ENCODE measurements around the gene PIGQ. TPM values are rescaled to one million over a fixed set of nuclear protein-coding genes. Genes with fewer than 3 reads are reported as not detected.

Gene PIGQ
- total and polyA plus RNA-seq, 2 of the 8 experiments (the other 6 are each of a cell fraction or from before 2014, with no cell fraction given): 36.0 to 49.2 TPM

GRCh38 chr16:630815-631405 is 61.1 kb downstream of the PIGQ start, which contains the start of gene WFIKKN1:
Gene WFIKKN1, plus strand, starts transcription at chr16:630985. Its CDS starts 269 bp downstream, at chr16:631254.
- H4K20me1 ChIP-seq (replicated peaks in 1 of 2; ENCODE audit: control insufficient read depth in 1 of 2, insufficient read depth in 2 of 2, low read length in 2 of 2): peaks cover 3 to 10% of the 10 kb centered on the region in 2 experiments
- peaks cover 5% of the 10 kb centered on the region; the same call in 1 of the 2 replicates for H3K23me2 ChIP-seq (ENCODE audit: low read depth, low read length)
- no peaks in the 10 kb centered on the region for H3K9me3 ChIP-seq (ENCODE audit: insufficient read depth in 2 of 2, low read depth in 1 of 2, low read length in 1 of 2)
- ChIA-PET CTCF (ENCODE audit: partially characterized antibody) (interaction anchor here (0.6 to 1.9 kb wide), 5 partner anchors 10 to 46 kb away, joined by 3 to 6 read pairs (median 3); no protein-coding TSS in a partner anchor), POLR2A (ENCODE audit: partially characterized antibody) (interaction anchor here (0.6 to 1.5 kb wide), 25 partner anchors 8 to 231 kb away, joined by 3 to 11 read pairs (median 4); partner anchors contain the start of genes CAPN15, JMJD8, NHLRC4 and RAB40C)
- peak within 1 kb of the TSS; percentile 94; the same call in 1 of the 2 replicates for H2BK5ac ChIP-seq (ENCODE audit: low read depth, low read length)
- peak within 1 kb of the TSS; percentile 66 for H4K8ac ChIP-seq (ENCODE audit: extremely low read depth, insufficient read depth, low read length)
- no peaks in the 10 kb centered on the region for H3K79me1 ChIP-seq (ENCODE audit: low read depth, low read length)
- H3K27ac ChIP-seq (ENCODE audit: low read depth, low read length): peak within 1 kb of the TSS; percentile 63; the same call in 1 of the 2 replicates
- H4K91ac ChIP-seq (replicated peaks; ENCODE audit: insufficient read length, low read length): peak within 1 kb of the TSS; percentile 88
- no peak within 1 kb of the TSS for H2AFZ ChIP-seq (ENCODE audit: low read length)
- H3K4ac ChIP-seq (replicated peaks; ENCODE audit: insufficient read length, low read depth, low read length): peak within 1 kb of the TSS; percentile 90
- FAIRE-seq: no peak
- peaks cover 0 to 29% (median 22%) of the 10 kb centered on the region in 4 experiments; a peak in 6 of 7 replicates for H3K4me1 ChIP-seq (replicated peaks in 1 of 4; ENCODE audit: control insufficient read depth in 3 of 4, insufficient read depth in 4 of 4, low read length in 3 of 4)
- peak within 1 kb of the TSS; percentile 25; the same call in 1 of the 2 replicates for H2AK5ac ChIP-seq (ENCODE audit: low read depth, low read length)
- H2BK120ac ChIP-seq (replicated peaks; ENCODE audit: low read depth, low read length): peak within 1 kb of the TSS; percentile 82
- peak within 1 kb of the TSS; percentile 79 to 88 for H3K4me2 ChIP-seq (ENCODE audit: insufficient read depth in 1 of 2, low read depth in 2 of 2, low read length in 2 of 2)
- H3K79me2 ChIP-seq (ENCODE audit: control insufficient read depth in 1 of 2, insufficient read depth in 2 of 2, low read length in 2 of 2): peaks cover 0 to 6% of the 10 kb centered on the region in 2 experiments; a peak in 1 of 4 replicates
- H3K9ac ChIP-seq (replicated peaks in 1 of 4; ENCODE audit: extremely low read depth in 1 of 4, low read depth in 3 of 4, low read length in 3 of 4): peak within 1 kb of the TSS in 3 of 4 experiments; percentile 38 to 71 (median 54); a peak in 5 of 7 replicates
- H4K5ac ChIP-seq (ENCODE audit: insufficient read length, low read depth, low read length): peak within 1 kb of the TSS; percentile 91
- peak within 1 kb of the TSS; percentile 41 to 67 (median 60) for H3K4me3 ChIP-seq (ENCODE audit: extremely low read depth in 1 of 4, insufficient read depth in 2 of 4, low read depth in 3 of 4, low read length in 4 of 4)
- DNase-seq (ENCODE audit: low read depth in 1 of 2, low spot score in 2 of 2): peak in 1 of 2 experiments; percentile 85
- peak within 1 kb of the TSS; percentile 55; the same call in 1 of the 2 replicates for H2BK20ac ChIP-seq (ENCODE audit: low read length)
- no peaks in the 10 kb centered on the region for H3K27me3 ChIP-seq (replicated peaks in 1 of 4; ENCODE audit: control insufficient read depth in 3 of 4, extremely low read depth in 1 of 4, insufficient read depth in 3 of 4, low read length in 3 of 4)
- no peak within 1 kb of the TSS for H3K23ac ChIP-seq (ENCODE audit: insufficient read length)
- peak within 1 kb of the TSS; percentile 60 for H3K56ac ChIP-seq (replicated peaks; ENCODE audit: insufficient read length, low read depth, low read length)
- H3K36me3 ChIP-seq (ENCODE audit: control insufficient read depth in 2 of 4, insufficient read depth in 4 of 4, low read length in 3 of 4): peaks cover 0 to 24% (median 3%) of the 10 kb centered on the region in 4 experiments; a peak in 4 of 8 replicates
- peak within 1 kb of the TSS; percentile 92; the same call in 1 of the 2 replicates for H2BK15ac ChIP-seq (ENCODE audit: low read length)
- H2BK12ac ChIP-seq (ENCODE audit: low read depth, low read length): peak within 1 kb of the TSS; percentile 85; the same call in 1 of the 2 replicates
- peak within 1 kb of the TSS; percentile 96 for H3K18ac ChIP-seq (ENCODE audit: extremely low read depth, low read length)
- peak within 1 kb of the TSS; percentile 57 for H3K14ac ChIP-seq (ENCODE audit: insufficient read length)
- WGBS, 2 experiments (ENCODE audit: extremely low coverage in 1 of 2, insufficient coverage in 1 of 2, insufficient read length in 1 of 2, insufficient replicate concordance in 2 of 2, low coverage in 1 of 2, low lambda C conversion rate in 2 of 2, missing lambda C conversion rate in 1 of 2): 12% methylated on average over 21 of the region's 23 CpGs; no CpG with 5 or more reads in 1 of the 2 experiments
- TF ChIP-seq CEBPB (IDR thresholded peaks at IDR 0.05; ENCODE audit: low read depth, low read length): no peak
- no peak for TF ChIP-seq ATF3 (IDR thresholded peaks at IDR 0.05; ENCODE audit: insufficient read depth, low read depth, low read length)
- TF ChIP-seq SP4 (IDR thresholded peaks at IDR 0.05; ENCODE audit: low read length): no peak
- TF ChIP-seq KDM5A (IDR thresholded peaks at IDR 0.05; ENCODE audit: low read length): no peak
- peak in 1 of 2 experiments; percentile 55; a peak in 2 of 3 replicates for TF ChIP-seq POLR2A (IDR thresholded peaks at IDR 0.05; ENCODE audit: control extremely low read depth in 1 of 2, low read depth in 2 of 2, low read length in 2 of 2)
- no peak for TF ChIP-seq NRF1 (IDR thresholded peaks at IDR 0.05; ENCODE audit: low read depth, low read length)
- no peak for TF ChIP-seq CBX8 (IDR thresholded peaks at IDR 0.05; ENCODE audit: borderline replicate concordance, low read depth, low read length)
- TF ChIP-seq ASH2L (IDR thresholded peaks at IDR 0.05; ENCODE audit: low read length): no peak
- TF ChIP-seq POLR2AphosphoS5 (IDR thresholded peaks at IDR 0.05; ENCODE audit: low read depth, low read length): no peak; the same call in 1 of the 2 replicates
- no peak for TF ChIP-seq TAF1 (IDR thresholded peaks at IDR 0.05; ENCODE audit: low read depth, low read length)
- TF ChIP-seq BRCA1 (IDR thresholded peaks at IDR 0.05; ENCODE audit: low read depth, low read length): no peak
- no peak for TF ChIP-seq ZNF274 (IDR thresholded peaks at IDR 0.05; ENCODE audit: borderline replicate concordance, extremely low read depth, low read length)
- no peak for TF ChIP-seq RFX5 (IDR thresholded peaks at IDR 0.05; ENCODE audit: borderline replicate concordance, low read depth, low read length)

Measured in H1 (cell line).